HG03571 (cell line): ENCODE data around the gene BLTP3A.
A peak's percentile ranks its signal among the peaks of the same experiment; 100 is the strongest.
"Not testable (repeated sequence)": the region's sequence is repeated elsewhere in the genome, so short reads cannot be mapped to it uniquely, and the experiment has no call there.

Experiments used
- ATAC-seq: cut with Tn5 transposase; IDR thresholded peaks from one replicate; pipeline ENCODE4 v1.9.1; 2021; ENCODE audit not compliant: unreplicated experiment

BLTP3A gene

GRCh38 chr6:34788111-34788510 is 3.8 kb upstream of the BLTP3A start:
- no peak for ATAC-seq

- peak; percentile 25 for ATAC-seq
Observed at GRCh38 chr6:34791164-34791700, 651 bp upstream of the BLTP3A start.

- no peak for ATAC-seq
Observed at GRCh38 chr6:34792605-34793500, 970 bp downstream of the BLTP3A start.

- ATAC-seq = no peak
Observed at GRCh38 chr6:34793877-34794276, 2.0 kb downstream of the BLTP3A start.

- ATAC-seq = no peak
Observed at GRCh38 chr6:34795836-34796425, 4.0 kb downstream of the BLTP3A start.

GRCh38 chr6:34798057-34798456 is 6.2 kb downstream of the BLTP3A start:
- ATAC-seq = no peak

- ATAC-seq = no peak
Observed at GRCh38 chr6:34799547-34799946, 7.7 kb downstream of the BLTP3A start.

GRCh38 chr6:34804543-34804942 is 12.7 kb downstream of the BLTP3A start:
- no peak for ATAC-seq

- not testable (repeated sequence) for ATAC-seq
Observed at GRCh38 chr6:34805074-34805473, 13.2 kb downstream of the BLTP3A start.

GRCh38 chr6:34806738-34807453 is 15.0 kb downstream of the BLTP3A start:
- no peak for ATAC-seq

- not testable (repeated sequence) for ATAC-seq
Observed at GRCh38 chr6:34808473-34808872, 16.6 kb downstream of the BLTP3A start.

- not testable (repeated sequence) for ATAC-seq
Observed at GRCh38 chr6:34809419-34809818, 17.5 kb downstream of the BLTP3A start.

- no peak for ATAC-seq
Observed at GRCh38 chr6:34810017-34810882, 18.4 kb downstream of the BLTP3A start.

- ATAC-seq = peak; percentile 71
Observed at GRCh38 chr6:34810936-34811632, 19.2 kb downstream of the BLTP3A start.

- ATAC-seq = no peak
Observed at GRCh38 chr6:34813028-34813713, 21.3 kb downstream of the BLTP3A start.

- no peak for ATAC-seq
Observed at GRCh38 chr6:34816635-34817301, 24.9 kb downstream of the BLTP3A start.

- ATAC-seq = no peak
Observed at GRCh38 chr6:34817446-34817845, 25.6 kb downstream of the BLTP3A start.

GRCh38 chr6:34818872-34819570 is 27.1 kb downstream of the BLTP3A start:
- not testable (repeated sequence) for ATAC-seq
